ENCODE data around the gene USP12. TPM values are rescaled to one million over a fixed set of nuclear protein-coding genes. Genes with fewer than 3 reads are reported as not detected.

USP12 gene
- total RNA-seq, 4 donors from 2014 or later, result 28.7 to 31.2 (median 29.7) TPM

DNA sequence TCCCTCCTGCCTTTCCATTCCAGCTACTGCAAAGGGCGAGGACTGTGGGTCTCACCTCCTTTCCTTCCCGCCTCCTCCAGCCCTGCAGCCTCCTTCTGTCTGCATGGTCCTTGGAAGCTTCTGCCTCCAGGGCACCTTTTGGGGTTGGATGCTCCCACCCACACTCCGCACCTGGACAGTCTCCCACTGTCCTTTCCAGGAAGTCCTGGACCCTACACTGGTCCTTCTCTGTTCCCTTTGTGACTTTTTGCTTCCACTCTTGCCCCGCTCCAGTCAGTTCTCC is 130.8 kb downstream of the USP12 start:
- no peak for DNase-seq
- Histone ChIP-seq H3K27ac (peak overlapping the region in 2 of 4 donors; percentile 35 to 73), H3K36me3 (no peaks in the 10 kb centered on the region), H3K9me3 (no peaks in the 10 kb centered on the region), H3K4me1 (peaks cover 0 to 12% (median 0%) of the 10 kb centered on the region in 4 donors), H3K27me3 (no peaks in the 10 kb centered on the region), H3K4me3 (no peak overlapping the region)
- TF ChIP-seq POLR2A (IDR thresholded peaks at IDR 0.05), result no peak
- TF ChIP-seq, protein P1, sequence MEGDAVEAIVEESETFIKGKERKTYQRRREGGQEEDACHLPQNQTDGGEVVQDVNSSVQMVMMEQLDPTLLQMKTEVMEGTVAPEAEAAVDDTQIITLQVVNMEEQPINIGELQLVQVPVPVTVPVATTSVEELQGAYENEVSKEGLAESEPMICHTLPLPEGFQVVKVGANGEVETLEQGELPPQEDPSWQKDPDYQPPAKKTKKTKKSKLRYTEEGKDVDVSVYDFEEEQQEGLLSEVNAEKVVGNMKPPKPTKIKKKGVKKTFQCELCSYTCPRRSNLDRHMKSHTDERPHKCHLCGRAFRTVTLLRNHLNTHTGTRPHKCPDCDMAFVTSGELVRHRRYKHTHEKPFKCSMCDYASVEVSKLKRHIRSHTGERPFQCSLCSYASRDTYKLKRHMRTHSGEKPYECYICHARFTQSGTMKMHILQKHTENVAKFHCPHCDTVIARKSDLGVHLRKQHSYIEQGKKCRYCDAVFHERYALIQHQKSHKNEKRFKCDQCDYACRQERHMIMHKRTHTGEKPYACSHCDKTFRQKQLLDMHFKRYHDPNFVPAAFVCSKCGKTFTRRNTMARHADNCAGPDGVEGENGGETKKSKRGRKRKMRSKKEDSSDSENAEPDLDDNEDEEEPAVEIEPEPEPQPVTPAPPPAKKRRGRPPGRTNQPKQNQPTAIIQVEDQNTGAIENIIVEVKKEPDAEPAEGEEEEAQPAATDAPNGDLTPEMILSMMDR (IDR thresholded peaks at IDR 0.05), result no peak

DNA sequence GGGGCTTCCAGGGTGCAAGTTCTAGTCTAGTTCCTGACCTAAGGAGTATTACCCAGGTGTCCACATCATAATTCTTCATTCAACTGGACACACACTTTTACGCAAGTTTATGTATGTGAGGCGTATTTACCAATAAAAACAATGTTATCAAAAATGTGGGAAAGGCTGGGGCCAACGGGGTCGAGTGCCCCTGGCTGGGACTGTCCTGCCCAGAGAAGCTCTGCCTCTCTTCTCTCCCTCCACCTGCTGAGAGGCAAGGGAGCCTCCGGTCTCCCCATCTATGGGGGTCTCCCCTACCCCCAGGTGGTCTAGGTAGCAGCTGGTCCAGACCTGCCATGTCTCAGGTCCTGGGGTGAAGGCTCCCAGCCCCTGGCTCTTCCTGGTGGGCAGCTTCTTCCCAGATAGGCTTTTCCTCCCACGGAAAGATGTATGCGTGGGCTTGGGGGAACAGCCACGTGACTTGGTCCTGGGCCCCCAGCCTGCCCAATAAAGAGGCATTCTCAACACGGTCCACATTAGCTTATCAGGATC is 132.4 kb downstream of the USP12 start:
- TF ChIP-seq, protein P1 (IDR thresholded peaks at IDR 0.05), result no peak
- no peak for TF ChIP-seq POLR2A (IDR thresholded peaks at IDR 0.05)
- Histone ChIP-seq H3K27ac (peak overlapping the region in 1 of 4 donors; percentile 73), H3K9me3 (no peaks in the 10 kb centered on the region), H3K27me3 (no peaks in the 10 kb centered on the region), H3K4me1 (peaks cover 0 to 12% (median 0%) of the 10 kb centered on the region in 4 donors), H3K36me3 (no peaks in the 10 kb centered on the region), H3K4me3 (no peak overlapping the region)
- no peak for DNase-seq

DNA sequence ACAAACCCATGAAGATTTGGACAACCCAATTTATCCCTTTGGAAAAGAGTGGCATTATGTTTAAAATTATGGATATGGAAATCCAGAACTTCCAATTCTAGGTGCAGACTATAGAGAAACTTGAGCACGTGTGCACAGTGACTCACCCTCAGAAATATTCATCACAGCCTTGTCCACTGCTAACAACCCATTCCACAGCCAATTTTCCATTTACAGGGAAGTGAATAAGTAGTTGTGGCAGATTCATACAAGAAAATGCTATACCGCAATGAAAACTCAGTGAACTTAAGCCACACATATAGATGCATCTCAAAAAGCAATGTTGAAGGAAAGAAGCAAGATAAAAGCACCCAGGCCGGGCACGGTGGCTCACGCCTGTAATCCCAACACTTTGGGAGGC is 133.3 kb downstream of the USP12 start:
- no peaks in the 10 kb centered on the region for H3K9me3 ChIP-seq
- no peak for TF ChIP-seq POLR2A (IDR thresholded peaks at IDR 0.05)
- TF ChIP-seq, protein P1 (IDR thresholded peaks at IDR 0.05), result no peak
- peak overlapping the region in 1 of 4 donors; percentile 58 for H3K27ac ChIP-seq
- H3K36me3 ChIP-seq, result no peaks in the 10 kb centered on the region
- peaks cover 0 to 12% (median 0%) of the 10 kb centered on the region in 4 donors for H3K4me1 ChIP-seq
- no peaks in the 10 kb centered on the region for H3K27me3 ChIP-seq
- no peak for DNase-seq
- H3K4me3 ChIP-seq, result no peak overlapping the region

DNA sequence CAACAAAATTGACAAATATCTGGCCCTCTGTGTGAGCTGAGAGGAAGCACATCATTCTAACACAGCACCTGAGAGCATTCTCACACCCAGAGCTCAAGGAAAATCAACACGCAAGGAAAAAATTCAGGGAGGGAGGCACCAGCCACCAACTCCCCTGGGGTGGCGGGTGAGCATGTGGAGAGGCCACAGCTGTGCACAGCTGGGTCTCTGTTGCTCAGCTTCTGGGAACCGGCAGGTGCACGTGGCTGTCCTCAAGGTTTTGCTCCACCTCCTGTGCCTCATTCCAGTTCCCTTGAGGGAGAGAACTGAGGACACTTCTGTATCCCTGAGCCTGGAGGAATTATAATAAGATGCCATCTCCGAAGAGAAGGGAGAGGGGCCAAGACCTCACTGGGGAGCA is 134.0 kb downstream of the USP12 start:
- Histone ChIP-seq H3K36me3 (no peaks in the 10 kb centered on the region), H3K4me3 (no peak overlapping the region)

DNA sequence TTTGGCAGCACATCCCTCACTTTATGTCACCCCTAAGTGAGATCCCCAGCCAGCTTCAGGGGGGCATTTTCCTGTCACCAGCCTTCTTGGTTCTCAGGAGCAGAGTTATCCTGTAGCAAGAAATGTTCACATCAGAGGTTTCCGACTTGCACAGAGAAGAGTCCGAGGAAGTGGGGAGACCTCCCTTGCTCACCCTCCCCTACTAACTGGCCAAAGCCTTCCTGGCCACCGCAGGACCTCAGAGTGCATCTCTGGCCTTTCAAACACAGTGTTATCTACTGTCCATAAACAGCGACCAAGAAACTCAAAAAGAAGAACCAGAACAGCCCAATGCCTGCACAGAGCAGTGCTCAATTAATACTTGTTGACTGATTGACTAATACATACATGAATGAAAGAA is 134.4 kb downstream of the USP12 start:
- Histone ChIP-seq H3K9me3 (no peaks in the 10 kb centered on the region), H3K4me1 (peaks cover 0 to 12% (median 0%) of the 10 kb centered on the region in 4 donors), H3K4me3 (no peak overlapping the region), H3K27ac (peak overlapping the region in 1 of 4 donors; percentile 58), H3K27me3 (no peaks in the 10 kb centered on the region), H3K36me3 (no peaks in the 10 kb centered on the region)
- no peak for DNase-seq
- TF ChIP-seq, protein P1 (IDR thresholded peaks at IDR 0.05), result no peak
- no peak for TF ChIP-seq POLR2A (IDR thresholded peaks at IDR 0.05)

More for the DNA sequence above, 134.0 kb downstream of the USP12 start:
- Histone ChIP-seq H3K9me3 (no peaks in the 10 kb centered on the region), H3K4me1 (peaks cover 0 to 12% (median 0%) of the 10 kb centered on the region in 4 donors), H3K27ac (peak overlapping the region in 1 of 4 donors; percentile 58), H3K27me3 (no peaks in the 10 kb centered on the region)
- DNase-seq, result no peak
- TF ChIP-seq, protein P1 (IDR thresholded peaks at IDR 0.05), result no peak
- TF ChIP-seq POLR2A (IDR thresholded peaks at IDR 0.05), result no peak

Measured in Peyer's patch (tissue), 4 donors.